Measurements from ENCODE around the gene CISD3.

CISD3 gene

DNA sequence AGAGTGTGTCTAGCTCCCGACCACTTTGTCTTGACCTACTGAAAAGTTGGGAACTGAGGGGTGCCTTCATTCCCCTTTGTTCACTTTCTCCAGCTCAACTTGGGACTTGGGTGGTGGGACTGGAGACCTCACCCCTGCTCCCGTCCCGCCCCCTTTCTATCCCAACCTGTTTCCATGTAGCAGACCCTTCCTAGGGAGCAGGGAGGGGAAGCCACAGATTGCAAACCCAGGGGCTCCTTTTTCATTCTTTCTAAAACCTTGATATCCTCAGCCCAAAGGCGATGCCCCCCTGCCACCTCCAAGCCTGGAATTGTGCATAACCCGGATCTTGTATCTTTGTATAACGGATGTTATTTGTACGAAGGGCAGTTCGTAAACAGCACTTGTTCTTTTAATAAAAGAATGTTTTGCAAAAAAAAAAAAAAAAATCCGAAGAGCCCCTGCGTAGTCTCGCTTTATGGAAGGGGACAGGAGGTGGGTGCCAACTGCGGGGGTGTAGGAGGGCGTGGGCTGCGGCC is 714 bp upstream of the CISD3 start:
- no peak for DNase-seq

DNA sequence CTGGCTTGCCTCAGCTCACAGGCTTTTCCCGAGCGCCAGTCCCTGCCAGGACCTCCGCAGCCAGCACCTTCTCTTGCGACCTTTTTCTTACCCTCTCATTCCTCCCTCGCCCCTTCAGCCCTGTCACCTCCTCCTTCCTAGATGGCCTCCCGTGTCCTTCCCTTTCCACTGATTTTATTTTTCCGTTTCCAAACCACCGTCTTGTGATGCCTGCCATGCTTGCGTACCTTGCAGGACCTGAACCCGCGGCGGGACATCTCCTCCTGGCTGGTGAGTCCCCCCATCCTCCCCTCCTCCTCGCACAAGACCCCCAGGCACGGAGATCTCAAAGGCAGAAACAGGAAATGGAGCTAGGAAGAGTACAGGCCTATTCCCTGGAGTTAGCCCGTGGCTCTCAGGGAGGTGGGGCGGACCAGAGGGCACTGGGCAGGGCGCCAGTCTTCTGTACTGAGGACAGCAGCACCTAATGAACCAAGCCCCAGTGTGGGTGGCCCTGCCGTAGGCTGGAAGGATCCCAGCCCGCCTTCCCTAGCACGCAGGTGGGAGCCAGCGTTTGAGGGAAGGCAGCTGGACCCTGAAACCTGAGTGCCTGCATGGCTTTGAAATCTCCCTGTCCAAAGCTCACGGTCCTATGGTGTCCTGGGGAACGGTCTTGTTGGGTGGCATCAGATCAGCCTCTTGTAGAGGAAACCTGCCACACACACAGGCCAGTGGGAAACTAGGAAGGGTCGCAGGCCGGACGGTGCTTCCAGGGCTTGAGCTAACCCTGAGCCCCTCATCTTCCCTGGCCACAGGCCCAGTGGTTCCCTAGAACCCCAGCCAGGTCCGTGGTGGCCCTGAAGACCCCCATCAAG is 612 bp downstream of the CISD3 start:
- peak; percentile 39 for DNase-seq

DNA sequence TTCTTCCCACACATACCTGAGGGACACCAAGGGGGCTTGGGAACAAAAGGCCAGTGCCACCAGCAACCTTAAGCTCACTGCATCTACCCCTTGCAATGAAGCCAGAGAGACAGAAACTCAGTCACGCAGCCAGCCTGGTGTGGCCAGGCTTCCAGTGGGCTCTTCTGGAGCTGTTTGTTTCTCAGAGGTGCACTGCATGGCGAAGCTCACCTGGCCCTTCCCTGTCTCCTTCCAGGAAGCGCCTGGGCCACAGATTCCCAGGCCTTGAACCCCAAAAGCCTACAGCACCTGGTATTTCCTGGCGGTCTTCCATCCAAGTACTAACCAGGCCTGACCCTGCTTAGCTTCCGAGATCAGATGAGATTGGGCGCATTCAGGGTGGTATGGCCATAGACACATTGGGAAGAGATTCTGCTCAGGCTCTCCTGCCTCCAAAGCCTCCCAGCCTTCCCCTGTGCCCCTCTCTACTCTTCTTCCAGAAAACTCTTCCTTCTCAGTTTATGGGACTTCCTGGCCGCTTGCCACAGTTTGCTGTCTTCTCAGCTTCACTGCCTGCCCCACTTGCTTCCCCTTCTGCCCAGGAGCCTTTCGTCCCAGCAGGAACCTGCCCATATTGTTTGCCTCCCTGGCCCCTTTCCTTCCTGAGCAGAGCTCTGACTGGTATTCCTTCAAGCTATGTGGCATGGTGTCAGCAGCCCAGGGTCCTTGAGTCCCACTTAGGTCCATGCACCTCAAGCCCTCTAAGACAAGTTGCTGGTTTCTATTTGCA is 1.6 kb downstream of the CISD3 start:
- DNase-seq, result no peak

DNA sequence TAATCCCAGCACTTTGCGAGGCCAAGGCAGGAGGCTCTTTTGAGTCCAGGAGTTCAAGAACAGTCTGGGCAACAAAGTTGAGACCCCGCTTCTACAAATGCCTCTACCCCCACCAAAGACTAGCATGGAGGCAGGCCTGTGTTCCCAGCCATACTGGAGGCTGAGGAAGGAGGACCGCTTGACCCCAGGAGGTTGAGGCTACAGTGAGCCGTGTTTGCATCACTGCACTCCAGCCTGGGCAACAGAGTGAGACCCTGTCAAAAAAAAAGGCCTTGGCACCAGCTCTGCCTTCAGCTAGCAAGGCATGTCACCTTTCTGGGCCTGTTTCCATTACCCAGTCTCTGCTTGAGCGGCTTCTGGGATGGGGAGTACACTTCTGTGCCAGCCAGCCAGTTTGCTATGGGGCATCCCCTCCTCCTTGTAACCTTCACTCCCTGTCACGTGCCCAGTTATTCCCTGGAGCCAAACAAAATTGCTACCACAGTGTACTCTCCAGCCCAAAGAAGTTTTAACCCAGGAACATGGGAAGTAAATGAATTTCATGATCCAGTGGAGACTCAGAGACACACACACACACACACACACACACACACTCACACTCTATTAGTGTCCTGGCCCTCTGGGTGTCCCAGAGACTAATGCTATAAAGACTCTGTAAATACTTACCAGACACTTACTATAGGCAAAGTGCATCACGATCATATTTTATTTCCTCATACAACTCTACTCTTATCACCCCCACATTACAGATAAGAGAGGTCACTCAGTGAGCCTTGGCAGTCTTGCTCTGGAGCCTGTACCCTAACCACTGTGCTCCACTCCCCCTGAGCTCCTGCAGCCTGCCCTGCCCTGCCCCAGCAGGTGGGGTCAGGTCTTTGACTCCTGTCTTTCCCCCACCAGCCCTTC is 2.5 kb downstream of the CISD3 start:
- no peak for DNase-seq

GRCh38 chr17:38733282-38733981 is 3.3 kb downstream of the CISD3 start:
- DNase-seq, result no peak

DNA sequence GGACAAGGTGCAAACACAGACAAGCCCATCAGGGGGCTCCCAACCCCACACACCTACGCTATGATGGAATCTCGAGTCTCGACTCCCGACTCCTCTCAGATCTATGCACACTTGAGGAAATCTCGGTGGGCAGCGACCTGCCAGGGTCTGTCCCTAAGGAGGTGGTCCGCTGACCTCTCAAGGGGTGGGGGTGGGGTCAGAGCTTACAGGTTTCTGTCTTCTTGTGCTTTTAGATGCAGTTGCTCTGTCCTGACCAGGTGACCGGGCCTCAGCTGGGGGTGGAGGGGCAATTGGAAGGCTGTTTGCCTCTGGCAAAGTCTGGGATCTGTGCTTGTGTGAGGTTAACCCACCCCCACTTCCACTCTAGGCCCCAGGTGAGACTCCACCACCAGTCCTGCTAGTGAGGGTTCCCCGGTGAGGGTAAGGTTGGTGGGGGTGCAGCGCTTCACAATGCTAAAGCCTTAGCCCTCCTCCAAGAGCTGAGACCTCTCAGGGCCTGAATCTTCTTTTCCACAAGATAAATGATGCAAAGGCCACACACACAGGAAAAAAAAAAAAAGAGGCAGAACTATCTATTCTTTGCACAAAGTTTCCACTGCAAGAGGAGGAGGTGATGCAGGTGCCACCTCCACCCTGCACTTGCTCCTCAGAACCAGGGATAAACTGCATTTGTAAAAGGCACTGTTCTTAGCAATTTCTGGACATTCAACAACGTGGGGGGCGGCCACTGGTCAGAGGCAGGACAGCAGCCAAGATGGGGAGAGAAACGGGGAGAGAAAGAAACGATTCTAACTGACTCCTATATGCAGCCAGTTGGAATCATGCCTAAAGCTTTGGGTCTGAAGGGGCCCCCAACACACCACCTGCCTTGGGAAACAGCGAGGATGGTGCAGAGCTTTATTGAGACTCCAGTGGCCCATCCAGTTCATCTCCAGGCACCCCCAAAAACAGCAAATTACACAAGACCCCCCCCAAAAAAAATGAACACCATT is 4.1 kb downstream of the CISD3 start:
- DNase-seq, result peak; percentile 48

DNA sequence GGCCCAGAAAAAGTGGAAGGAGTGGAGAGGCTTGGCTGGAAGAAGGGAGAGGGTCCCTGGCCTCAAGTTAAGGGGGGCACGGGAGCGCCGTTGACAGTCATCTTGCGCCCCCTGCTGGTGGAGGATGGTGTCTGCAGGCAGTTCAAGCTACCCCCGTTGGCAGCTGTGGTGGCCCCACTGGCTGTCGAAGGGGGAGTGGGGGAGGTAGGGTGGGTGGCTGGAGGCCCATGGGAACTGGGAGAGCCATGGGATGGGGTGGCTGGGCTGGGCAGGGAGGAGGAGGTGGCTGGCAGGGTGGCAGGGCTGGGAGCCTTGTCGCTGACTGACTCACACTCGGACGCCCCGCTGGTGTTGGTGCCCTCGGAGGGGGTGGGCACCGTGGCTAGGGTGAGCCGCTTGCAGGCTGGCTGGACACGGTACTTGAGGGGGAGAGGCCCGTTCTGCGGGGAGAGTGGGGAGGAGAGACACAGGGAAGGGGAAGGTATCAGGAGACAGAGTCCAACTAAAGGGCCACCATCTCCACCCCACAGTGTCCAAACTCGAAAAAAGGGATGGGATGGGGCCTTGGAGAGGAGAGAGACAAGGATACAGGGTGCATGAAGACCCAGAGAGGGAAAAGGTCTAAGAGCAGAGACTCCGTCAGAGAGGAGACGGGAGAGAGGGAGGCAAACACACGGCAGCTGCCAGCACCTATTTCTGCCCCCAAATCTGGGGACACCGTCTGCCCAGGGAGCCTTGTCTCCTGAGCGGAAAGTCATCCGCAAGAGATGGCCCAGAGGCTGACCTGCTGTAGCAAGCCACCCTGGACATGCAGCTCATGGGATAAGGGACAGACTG is 5.2 kb downstream of the CISD3 start:
- peak; percentile 80 for DNase-seq

- DNase-seq, result no peak
Measured at GRCh38 chr17:38738007-38738662, 8.0 kb downstream of the CISD3 start.

- DNase-seq, result no peak
Measured at GRCh38 chr17:38738686-38739085, 8.5 kb downstream of the CISD3 start.

DNA sequence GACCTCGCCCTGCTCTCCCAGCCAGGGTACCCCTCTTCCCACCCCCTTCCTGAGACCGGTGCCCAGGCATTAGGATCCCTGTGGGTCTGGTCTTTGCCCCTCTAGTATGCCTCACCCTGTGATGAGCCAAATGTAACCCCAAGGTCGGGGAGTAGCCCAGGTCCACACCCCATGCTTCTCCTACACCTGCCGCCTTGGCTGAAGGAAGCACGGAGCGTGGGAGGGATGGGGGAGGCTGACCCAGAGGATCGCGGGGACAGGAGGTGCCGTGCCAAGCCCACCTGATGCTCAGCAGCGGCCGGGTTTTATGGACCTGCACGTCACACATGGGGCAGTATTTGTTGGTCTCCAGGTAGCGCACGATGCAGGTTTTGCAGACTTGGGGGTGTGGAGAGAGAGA is 9.2 kb downstream of the CISD3 start:
- DNase-seq, result no peak

GRCh38 chr17:38740044-38740443 is 9.9 kb downstream of the CISD3 start:
- DNase-seq, result no peak

- DNase-seq, result no peak
Measured at GRCh38 chr17:38740806-38741205, 10.7 kb downstream of the CISD3 start.

DNA sequence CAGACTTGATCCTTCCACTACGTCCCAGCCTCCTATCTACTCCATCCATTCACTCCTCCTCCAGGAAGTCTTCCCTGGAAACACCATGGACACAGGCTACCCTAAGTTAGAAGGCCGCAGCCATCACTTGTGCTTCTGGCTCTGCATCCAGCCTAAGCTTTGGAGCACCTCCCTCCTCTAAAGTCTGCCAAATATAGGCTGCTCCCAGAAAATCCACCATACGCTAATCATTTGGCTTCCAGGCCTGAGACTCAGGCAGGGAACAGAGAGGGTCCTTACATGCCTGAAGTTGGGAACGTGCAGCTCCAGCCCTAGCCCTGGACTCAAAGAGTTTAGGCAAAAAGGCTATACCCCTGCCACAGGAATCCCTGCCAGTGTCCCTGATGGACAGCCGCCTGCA is 11.3 kb downstream of the CISD3 start:
- no peak for DNase-seq

- DNase-seq, result no peak
Measured at GRCh38 chr17:38741921-38742410, 11.8 kb downstream of the CISD3 start.

DNA sequence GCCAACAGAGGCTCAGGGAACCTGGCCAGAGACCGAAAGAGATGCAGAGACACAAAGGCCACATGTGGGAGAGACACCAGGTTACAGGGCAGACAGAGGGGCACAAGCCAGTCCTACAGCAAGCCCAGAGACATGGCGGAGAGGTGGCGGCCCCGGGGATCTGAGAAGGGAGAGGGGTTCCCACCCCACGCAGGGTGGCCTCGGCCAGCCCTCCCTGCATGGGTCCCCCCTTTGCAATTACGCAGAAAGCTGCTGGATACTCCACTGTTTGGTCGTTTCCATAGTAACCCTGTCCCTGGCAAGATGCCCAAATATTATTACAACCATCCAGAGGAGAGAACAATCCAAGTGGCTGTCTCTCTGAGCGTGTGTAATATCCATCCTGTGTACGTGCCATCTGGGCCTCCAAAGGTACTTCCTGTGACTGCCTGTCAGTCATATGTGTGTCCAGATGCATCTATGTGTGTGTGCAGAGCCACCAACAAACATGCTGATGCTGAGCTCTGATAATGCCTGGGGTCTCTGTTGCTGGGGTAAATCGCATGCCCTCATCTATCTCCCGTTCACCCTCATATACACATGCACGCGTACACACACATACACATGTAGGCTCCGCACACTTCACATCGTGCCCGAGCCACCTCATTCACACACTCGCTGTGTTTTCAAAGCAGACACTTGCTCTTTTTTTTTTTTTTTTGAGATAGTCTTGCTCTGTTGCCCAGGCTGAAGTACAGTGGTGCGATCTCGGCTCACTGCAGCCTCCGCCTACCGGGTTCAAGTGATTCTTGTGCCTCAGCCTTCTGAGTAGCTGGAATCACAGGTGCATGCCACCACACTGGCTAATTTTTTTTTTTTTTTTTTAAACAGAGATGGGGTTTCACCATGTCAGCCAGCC is 12.5 kb downstream of the CISD3 start:
- no peak for DNase-seq

DNA sequence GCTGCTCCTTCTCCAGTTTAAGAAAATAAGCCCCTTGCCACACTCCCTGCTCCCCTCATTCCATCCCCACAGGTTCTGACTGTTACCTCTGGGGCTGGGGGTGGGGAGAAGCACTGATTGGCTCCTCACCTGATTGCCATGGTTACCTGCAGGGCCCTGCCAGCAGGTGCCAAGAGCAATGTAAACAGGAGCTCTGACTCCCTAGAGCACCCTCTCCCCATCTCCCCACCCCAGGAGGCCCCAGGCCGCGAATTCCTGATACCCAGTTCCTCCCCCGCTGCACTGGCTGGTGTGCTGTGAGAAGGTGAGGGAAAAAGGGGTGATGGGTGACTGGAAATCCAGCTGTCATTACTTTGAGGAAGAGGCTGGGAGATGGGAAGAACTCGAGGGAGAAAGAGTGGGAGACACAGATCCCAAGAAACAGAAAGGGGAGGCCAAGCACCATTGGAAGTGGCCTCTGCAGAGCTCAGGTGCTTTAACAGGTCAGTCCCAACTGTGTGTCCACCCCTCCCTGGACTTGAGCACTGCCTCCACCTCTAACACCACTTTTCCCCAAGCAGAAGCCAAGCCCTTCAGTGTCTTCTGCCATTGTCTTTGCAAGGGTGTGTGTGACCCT is 13.5 kb downstream of the CISD3 start:
- DNase-seq, result no peak

DNA sequence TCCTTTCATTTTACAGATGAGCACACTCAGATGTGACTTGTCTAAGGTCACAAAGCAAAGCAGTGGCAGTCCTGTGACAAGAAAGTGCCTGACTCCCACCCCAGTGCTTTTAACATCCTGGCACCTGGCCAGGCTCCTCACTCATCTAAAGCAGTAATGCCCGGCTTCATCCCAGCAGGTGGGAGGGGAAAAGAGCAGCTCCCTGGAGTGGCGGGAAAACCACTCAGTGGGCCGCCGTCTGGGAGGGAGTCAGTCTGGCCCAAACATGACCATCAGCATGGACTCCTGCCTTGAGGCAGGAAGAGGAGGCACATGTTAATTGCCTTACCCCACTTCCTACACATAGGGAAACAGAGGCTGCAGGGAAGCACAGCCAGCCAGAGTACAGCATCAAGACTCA is 15.4 kb downstream of the CISD3 start:
- no peak for DNase-seq
